Keratinocyte (primary cell): Measurements from ENCODE around the gene C2orf76. TPM values are rescaled to one million over a fixed set of nuclear protein-coding genes. Genes with fewer than 3 reads are reported as not detected.

Source experiments
- DNase-seq: peaks from one replicate; pipeline ENCODE4 v3.0.0-alpha.2; 2011; ENCODE audit warnings: low read depth, missing footprints, low spot score
- FAIRE-seq: peaks from 2 replicates; lab custom pipeline; 2011; peaks lifted over from hg19 to GRCh38; lab: Jason Lieb, UNC
- H2AFZ ChIP-seq: 2 replicates; pipeline ENCODE4 v1.6.0; 2012; ENCODE audit warnings: low read length, control low read depth, inconsistent platforms; ENCODE audit not compliant: control insufficient read depth
- H3K27ac ChIP-seq: 2 replicates; pipeline ENCODE4 v1.5.1; 2011; ENCODE audit warnings: low read length; ENCODE audit not compliant: control insufficient read depth, insufficient read depth
- H3K27me3 ChIP-seq: 3 replicates; pipeline ENCODE4 v1.6.0; 2011; ENCODE audit warnings: low read length; ENCODE audit not compliant: control insufficient read depth, insufficient read depth; ENCODE audit errors: extremely low read depth
- H3K36me3 ChIP-seq, 2 experiments: 2 replicates in 1 of 2; 3 replicates in 1 of 2; pipeline ENCODE4 v1.5.1; 2011; ENCODE audit warnings: low read length in 2 of 2, mild to moderate bottlenecking in 1 of 2; ENCODE audit not compliant: control insufficient read depth in 2 of 2, insufficient read depth in 2 of 2; ENCODE audit errors: extremely low read depth in 1 of 2
- H3K4me1 ChIP-seq: 3 replicates; pipeline ENCODE4 v1.5.1; 2011; ENCODE audit warnings: low read length; ENCODE audit not compliant: control insufficient read depth, insufficient read depth; ENCODE audit errors: extremely low read depth
- H3K4me2 ChIP-seq: 3 replicates; pipeline ENCODE4 v1.6.0; 2011; ENCODE audit warnings: low read depth, low read length; ENCODE audit not compliant: control insufficient read depth, insufficient read depth; ENCODE audit errors: extremely low read depth
- H3K4me3 ChIP-seq, 3 experiments: fragments of 200-600 bp in 1 of 3; sonication (generic) in 1 of 3; 2 replicates in 2 of 3; 3 replicates in 1 of 3; pipeline ENCODE4 v1.5.1; 2011 to 2016; ENCODE audit warnings: low read length in 3 of 3, mild to moderate bottlenecking in 3 of 3, control low read depth in 2 of 3, inconsistent platforms in 1 of 3, low read depth in 1 of 3, mixed read lengths in 1 of 3, mixed run types in 1 of 3, moderate library complexity in 1 of 3; ENCODE audit not compliant: control insufficient read depth in 2 of 3, insufficient read depth in 2 of 3; ENCODE audit errors: extremely low read depth in 1 of 3
- H3K79me2 ChIP-seq: 2 replicates; pipeline ENCODE4 v1.6.0; 2012; ENCODE audit warnings: low read length; ENCODE audit not compliant: control insufficient read depth, insufficient read depth
- H3K9ac ChIP-seq: 3 replicates; pipeline ENCODE4 v1.6.0; 2011; ENCODE audit warnings: low read length; ENCODE audit not compliant: control insufficient read depth, insufficient read depth; ENCODE audit errors: extremely low read depth
- H3K9me1 ChIP-seq: 3 replicates; pipeline ENCODE4 v1.6.0; 2011; ENCODE audit warnings: low read length; ENCODE audit not compliant: control insufficient read depth, insufficient read depth; ENCODE audit errors: extremely low read depth
- H3K9me3 ChIP-seq: 2 replicates; pipeline ENCODE4 v1.5.1; 2012; ENCODE audit warnings: low read depth, low read length; ENCODE audit not compliant: control insufficient read depth
- H4K20me1 ChIP-seq: 3 replicates; pipeline ENCODE4 v1.6.0; 2011; ENCODE audit warnings: low read length; ENCODE audit not compliant: control insufficient read depth, insufficient read depth; ENCODE audit errors: extremely low read depth
- EZH2 ChIP-seq: IDR thresholded peaks from one replicate; pipeline ENCODE4 v1.6.1; 2012; ENCODE audit warnings: inconsistent platforms, mild to moderate bottlenecking, low read length, moderate library complexity
- dilution Hi-C: fragments of 300-500 bp; cut with MboI; formaldehyde crosslinking; loops from one replicate; pipeline ENCODE4 v1.7.0; 2020; ENCODE audit warnings: low sequenced_read_pairs; ENCODE audit not compliant: extremely low pct_ligation_motif_present
- polyA plus RNA-seq, 5 experiments: library from polyadenylated mRNA; depleted of rRNA in 3 of 5; stranded (reverse) in 3 of 5; stranded (forward) in 1 of 5; unstranded in 1 of 5; fragments of >200 nt; gene quantifications; 1 replicate in 1 of 5; 2 replicates in 3 of 5; 3 replicates in 1 of 5; pipeline versions ENCODE4 v1.2.1 to v1.2.3, GENCODE V29; 2011 to 2012; ENCODE audit warnings: missing spikeins in 2 of 5, low read depth in 1 of 5, low replicate concordance in 1 of 5
- TF ChIP-seq, protein P1 (sequence below), 3 experiments: IDR thresholded peaks in 1 of 3; conservative IDR thresholded peaks in 1 of 3; optimal IDR thresholded peaks in 1 of 3; 2 replicates in 2 of 3; 3 replicates in 1 of 3; pipeline versions ENCODE3 to v1.5.1; 2011; ENCODE audit warnings: low read length in 3 of 3, mild to moderate bottlenecking in 3 of 3, moderate library complexity in 2 of 3, control low read depth in 1 of 3, inconsistent platforms in 1 of 3; ENCODE audit not compliant: insufficient read depth in 2 of 3; ENCODE audit errors: extremely low read depth in 1 of 3

Gene C2orf76
- polyA plus RNA-seq, 1 donor (not counting 4 experiments of a cell fraction or from before 2014, with no cell fraction given) = 17.9 TPM

DNA sequence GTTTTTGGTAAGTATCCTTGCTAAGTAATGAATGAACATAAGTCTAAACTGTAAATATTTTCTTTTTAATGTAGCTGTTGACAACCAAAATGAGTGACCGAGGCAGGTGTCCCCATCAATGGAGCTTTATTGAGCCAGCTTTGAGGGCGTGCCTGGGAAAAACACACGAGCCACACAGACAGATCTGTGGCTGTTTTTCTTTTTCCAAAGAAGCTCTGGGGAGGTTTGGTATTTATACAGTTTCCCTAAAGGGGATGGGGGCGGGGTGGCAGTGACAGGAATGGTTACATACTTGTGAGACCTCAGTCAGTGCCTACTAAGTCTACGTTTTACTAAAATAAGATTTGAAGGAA lies 11.3 kb upstream of the C2orf76 start:
- H3K9me1 ChIP-seq = no peaks in the 10 kb centered on the region
- DNase-seq (no peak), FAIRE-seq (no peak)
- H3K27ac ChIP-seq = no peak overlapping the region
- H3K4me1 ChIP-seq = no peaks in the 10 kb centered on the region
- no peak overlapping the region for H3K9ac ChIP-seq
- dilution Hi-C loops = no loop called here
- no peaks in the 10 kb centered on the region for H3K79me2 ChIP-seq
- TF ChIP-seq, protein P1, sequence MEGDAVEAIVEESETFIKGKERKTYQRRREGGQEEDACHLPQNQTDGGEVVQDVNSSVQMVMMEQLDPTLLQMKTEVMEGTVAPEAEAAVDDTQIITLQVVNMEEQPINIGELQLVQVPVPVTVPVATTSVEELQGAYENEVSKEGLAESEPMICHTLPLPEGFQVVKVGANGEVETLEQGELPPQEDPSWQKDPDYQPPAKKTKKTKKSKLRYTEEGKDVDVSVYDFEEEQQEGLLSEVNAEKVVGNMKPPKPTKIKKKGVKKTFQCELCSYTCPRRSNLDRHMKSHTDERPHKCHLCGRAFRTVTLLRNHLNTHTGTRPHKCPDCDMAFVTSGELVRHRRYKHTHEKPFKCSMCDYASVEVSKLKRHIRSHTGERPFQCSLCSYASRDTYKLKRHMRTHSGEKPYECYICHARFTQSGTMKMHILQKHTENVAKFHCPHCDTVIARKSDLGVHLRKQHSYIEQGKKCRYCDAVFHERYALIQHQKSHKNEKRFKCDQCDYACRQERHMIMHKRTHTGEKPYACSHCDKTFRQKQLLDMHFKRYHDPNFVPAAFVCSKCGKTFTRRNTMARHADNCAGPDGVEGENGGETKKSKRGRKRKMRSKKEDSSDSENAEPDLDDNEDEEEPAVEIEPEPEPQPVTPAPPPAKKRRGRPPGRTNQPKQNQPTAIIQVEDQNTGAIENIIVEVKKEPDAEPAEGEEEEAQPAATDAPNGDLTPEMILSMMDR (optimal IDR thresholded peaks at IDR 0.05 in 1 of 3, IDR thresholded peaks at IDR 0.05 in 1 of 3, conservative IDR thresholded peaks at IDR 0.05 in 1 of 3; ENCODE audit: extremely low read depth in 1 of 3, insufficient read depth in 2 of 3, low read length in 3 of 3) = no peak
- no peak for TF ChIP-seq EZH2
- H4K20me1 ChIP-seq = no peaks in the 10 kb centered on the region
- H3K9me3 ChIP-seq = no peaks in the 10 kb centered on the region
- no peak overlapping the region for H2AFZ ChIP-seq
- no peak overlapping the region for H3K4me3 ChIP-seq
- H3K27me3 ChIP-seq = no peaks in the 10 kb centered on the region
- H3K36me3 ChIP-seq = peaks cover 3 to 6% of the 10 kb centered on the region in 2 experiments
- H3K4me2 ChIP-seq = no peak overlapping the region

DNA sequence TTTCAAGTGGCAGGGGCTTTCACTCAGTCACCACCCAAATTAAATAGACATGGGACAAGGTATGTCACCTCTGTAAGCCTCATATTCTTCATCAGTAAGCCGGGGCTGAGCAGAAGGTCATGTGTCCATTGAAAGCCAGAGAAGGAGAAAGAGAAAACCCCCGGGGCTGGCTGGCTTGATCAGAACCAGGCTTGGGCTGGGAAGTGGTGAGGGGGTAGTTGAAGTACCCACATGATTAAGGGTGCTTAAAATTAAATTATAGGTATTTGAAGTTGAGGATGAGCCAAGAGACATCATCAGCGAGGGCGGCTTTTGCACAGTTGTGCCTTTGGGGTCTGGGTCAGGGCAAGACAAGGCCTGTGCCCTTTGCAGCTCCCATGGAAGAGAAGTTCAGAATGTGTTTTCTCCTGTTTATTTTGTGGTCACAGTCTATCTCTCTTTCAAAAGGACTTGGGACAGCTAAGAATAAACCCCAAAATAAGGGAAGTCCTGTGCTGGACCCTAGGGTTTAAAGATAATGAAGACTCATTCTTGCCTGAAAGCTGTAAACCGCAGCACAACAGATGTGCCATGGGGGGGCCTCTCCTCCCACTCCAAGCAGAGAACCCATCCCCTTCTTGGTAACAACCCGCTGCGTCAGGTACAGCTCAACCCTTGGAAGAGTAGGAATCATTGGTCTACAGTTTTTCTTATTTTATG lies 10.8 kb upstream of the C2orf76 start:
- Histone ChIP-seq H4K20me1 (no peaks in the 10 kb centered on the region), H3K27ac (no peak overlapping the region), H3K9me1 (no peaks in the 10 kb centered on the region), H2AFZ (no peak overlapping the region), H3K9ac (no peak overlapping the region), H3K36me3 (peaks cover 9 to 12% of the 10 kb centered on the region in 2 experiments), H3K4me1 (no peaks in the 10 kb centered on the region), H3K4me3 (no peak overlapping the region), H3K79me2 (no peaks in the 10 kb centered on the region), H3K27me3 (no peaks in the 10 kb centered on the region), H3K9me3 (no peaks in the 10 kb centered on the region), H3K4me2 (no peak overlapping the region)
- DNase-seq (no peak), FAIRE-seq (no peak)
- dilution Hi-C loops = no loop called here
- TF ChIP-seq, protein P1 (optimal IDR thresholded peaks at IDR 0.05 in 1 of 3, IDR thresholded peaks at IDR 0.05 in 1 of 3, conservative IDR thresholded peaks at IDR 0.05 in 1 of 3; ENCODE audit: extremely low read depth in 1 of 3, insufficient read depth in 2 of 3, low read length in 3 of 3) = no peak
- TF ChIP-seq EZH2 = no peak
